Sigmoid colon (tissue), 4 donors: ENCODE measurements around the gene ANTXR1.

Source experiments
- POLR2AphosphoS5 ChIP-seq, 4 donors: sonication (generic); formaldehyde crosslinking; IDR thresholded peaks; one replicate each; pipeline ENCODE4 v1.6.1; 2017; ENCODE audit warnings: antibody characterized with exemption in 4 of 4
- TF ChIP-seq, protein P1 (sequence below), 4 experiments: fragments of 450-650 bp in 3 of 4; fragments of 200-600 bp in 1 of 4; IDR thresholded peaks; one replicate each; pipeline ENCODE4 v1.5.1; 2016 to 2019; ENCODE audit warnings: antibody characterized with exemption in 4 of 4, mild to moderate bottlenecking in 3 of 4, moderate library complexity in 2 of 4

DNA sequence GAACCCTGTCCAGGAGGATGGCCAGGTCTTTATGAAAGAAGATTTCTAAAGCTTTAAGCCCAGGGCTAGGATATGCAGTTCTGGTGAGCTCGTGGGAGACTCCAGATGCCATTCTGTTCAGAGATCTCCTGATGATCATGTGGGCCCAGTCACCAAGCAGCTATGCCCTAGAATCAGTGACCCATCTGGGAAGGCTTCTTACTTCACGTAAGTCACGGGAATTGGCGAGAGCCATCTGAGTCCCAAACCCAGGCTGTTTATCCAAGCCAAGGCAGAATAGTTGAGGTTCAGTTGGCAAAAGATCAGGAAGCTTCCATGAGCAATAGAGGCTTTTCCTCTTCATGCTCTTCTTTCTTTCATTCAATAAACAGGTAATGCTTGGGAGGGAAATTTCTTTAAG lies 23.9 kb downstream of the ANTXR1 start:
- no peak for TF ChIP-seq POLR2AphosphoS5 (IDR thresholded peaks at IDR 0.05)
- TF ChIP-seq, protein P1, sequence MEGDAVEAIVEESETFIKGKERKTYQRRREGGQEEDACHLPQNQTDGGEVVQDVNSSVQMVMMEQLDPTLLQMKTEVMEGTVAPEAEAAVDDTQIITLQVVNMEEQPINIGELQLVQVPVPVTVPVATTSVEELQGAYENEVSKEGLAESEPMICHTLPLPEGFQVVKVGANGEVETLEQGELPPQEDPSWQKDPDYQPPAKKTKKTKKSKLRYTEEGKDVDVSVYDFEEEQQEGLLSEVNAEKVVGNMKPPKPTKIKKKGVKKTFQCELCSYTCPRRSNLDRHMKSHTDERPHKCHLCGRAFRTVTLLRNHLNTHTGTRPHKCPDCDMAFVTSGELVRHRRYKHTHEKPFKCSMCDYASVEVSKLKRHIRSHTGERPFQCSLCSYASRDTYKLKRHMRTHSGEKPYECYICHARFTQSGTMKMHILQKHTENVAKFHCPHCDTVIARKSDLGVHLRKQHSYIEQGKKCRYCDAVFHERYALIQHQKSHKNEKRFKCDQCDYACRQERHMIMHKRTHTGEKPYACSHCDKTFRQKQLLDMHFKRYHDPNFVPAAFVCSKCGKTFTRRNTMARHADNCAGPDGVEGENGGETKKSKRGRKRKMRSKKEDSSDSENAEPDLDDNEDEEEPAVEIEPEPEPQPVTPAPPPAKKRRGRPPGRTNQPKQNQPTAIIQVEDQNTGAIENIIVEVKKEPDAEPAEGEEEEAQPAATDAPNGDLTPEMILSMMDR (IDR thresholded peaks at IDR 0.05): no peak
